Measurements from ENCODE around the gene ANTKMT.

The ANTKMT gene

DNA sequence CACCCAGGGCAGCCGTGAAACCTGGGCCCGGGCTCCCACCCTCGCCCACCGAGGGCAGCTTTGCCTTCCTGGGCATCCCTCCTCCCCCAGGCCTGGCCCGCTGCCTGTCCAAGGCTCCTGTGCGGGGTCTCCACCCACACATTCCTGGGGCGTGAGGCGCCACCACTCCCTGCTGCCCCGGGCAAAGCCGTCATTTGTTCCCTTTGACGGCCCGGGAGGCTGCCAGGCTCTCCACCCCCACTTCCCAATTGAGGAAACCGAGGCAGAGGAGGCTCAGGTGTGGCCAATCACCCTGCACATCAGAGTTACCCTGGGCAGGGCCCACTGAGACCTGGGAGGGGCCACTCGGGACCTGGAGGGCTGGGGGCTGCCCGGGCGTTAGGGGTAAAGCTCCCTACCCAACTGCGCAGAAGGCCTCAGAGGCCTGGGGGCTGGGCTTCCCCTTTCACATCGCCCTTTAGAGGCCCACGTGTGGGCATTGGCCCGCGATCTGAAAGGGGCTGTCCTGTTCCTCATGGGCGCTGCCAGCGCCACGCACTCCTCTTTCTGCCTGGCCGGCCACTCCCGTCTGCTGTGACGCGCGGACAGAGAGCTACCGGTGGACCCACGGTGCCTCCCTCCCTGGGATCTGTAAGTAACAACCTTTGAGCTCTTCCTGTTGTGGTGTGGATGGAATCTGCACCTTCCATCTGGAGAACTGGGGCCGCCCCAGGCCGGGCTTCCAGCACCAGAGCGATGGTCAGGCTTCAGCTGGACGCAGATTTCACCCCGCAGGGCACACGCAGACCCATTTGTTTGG lies 39.8 kb downstream of the ANTKMT start, which contains the start of gene MSLN:
Gene MSLN, plus strand, starts transcription at position 190 of the 799 bp plus-strand sequence. CDS start 1,947 bp downstream, outside the sequence.
- H3K4me2 ChIP-seq (ENCODE audit: low read depth, low read length, poor library complexity, severe bottlenecking): no peak within 1 kb of the TSS
- TF ChIP-seq EZH2phosphoT487 (conservative IDR thresholded peaks at IDR 0.05; ENCODE audit: low read length): no peak
- TF ChIP-seq, protein P1, sequence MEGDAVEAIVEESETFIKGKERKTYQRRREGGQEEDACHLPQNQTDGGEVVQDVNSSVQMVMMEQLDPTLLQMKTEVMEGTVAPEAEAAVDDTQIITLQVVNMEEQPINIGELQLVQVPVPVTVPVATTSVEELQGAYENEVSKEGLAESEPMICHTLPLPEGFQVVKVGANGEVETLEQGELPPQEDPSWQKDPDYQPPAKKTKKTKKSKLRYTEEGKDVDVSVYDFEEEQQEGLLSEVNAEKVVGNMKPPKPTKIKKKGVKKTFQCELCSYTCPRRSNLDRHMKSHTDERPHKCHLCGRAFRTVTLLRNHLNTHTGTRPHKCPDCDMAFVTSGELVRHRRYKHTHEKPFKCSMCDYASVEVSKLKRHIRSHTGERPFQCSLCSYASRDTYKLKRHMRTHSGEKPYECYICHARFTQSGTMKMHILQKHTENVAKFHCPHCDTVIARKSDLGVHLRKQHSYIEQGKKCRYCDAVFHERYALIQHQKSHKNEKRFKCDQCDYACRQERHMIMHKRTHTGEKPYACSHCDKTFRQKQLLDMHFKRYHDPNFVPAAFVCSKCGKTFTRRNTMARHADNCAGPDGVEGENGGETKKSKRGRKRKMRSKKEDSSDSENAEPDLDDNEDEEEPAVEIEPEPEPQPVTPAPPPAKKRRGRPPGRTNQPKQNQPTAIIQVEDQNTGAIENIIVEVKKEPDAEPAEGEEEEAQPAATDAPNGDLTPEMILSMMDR (IDR thresholded peaks at IDR 0.05; ENCODE audit: insufficient read depth, low read length, poor library complexity, severe bottlenecking): no peak
- no peaks in the 10 kb centered on the region for H3K36me3 ChIP-seq (ENCODE audit: low read length)
- H3K27ac ChIP-seq (ENCODE audit: low read depth, low read length): no peak within 1 kb of the TSS
- no peaks in the 10 kb centered on the region for H3K27me3 ChIP-seq (ENCODE audit: low read length)
- H3K9me2 ChIP-seq (replicated peaks; ENCODE audit: insufficient read depth, low read length): no peaks in the 10 kb centered on the region
- no peaks in the 10 kb centered on the region for H4K20me1 ChIP-seq (ENCODE audit: low read depth, low read length)
- H2AFZ ChIP-seq (ENCODE audit: low read depth, low read length, severe bottlenecking): no peak within 1 kb of the TSS
- H3K79me2 ChIP-seq (ENCODE audit: insufficient read depth, low read length): no peaks in the 10 kb centered on the region
- H3K4me3 ChIP-seq (ENCODE audit: insufficient read depth, low read length, poor library complexity, severe bottlenecking): no peak within 1 kb of the TSS
- H3F3A ChIP-seq (ENCODE audit: insufficient read depth): no peaks in the 10 kb centered on the region
- no peak within 1 kb of the TSS for H3K9ac ChIP-seq (ENCODE audit: low read length)
- H3K9me3 ChIP-seq (ENCODE audit: insufficient read depth, low read length): no peaks in the 10 kb centered on the region

DNA sequence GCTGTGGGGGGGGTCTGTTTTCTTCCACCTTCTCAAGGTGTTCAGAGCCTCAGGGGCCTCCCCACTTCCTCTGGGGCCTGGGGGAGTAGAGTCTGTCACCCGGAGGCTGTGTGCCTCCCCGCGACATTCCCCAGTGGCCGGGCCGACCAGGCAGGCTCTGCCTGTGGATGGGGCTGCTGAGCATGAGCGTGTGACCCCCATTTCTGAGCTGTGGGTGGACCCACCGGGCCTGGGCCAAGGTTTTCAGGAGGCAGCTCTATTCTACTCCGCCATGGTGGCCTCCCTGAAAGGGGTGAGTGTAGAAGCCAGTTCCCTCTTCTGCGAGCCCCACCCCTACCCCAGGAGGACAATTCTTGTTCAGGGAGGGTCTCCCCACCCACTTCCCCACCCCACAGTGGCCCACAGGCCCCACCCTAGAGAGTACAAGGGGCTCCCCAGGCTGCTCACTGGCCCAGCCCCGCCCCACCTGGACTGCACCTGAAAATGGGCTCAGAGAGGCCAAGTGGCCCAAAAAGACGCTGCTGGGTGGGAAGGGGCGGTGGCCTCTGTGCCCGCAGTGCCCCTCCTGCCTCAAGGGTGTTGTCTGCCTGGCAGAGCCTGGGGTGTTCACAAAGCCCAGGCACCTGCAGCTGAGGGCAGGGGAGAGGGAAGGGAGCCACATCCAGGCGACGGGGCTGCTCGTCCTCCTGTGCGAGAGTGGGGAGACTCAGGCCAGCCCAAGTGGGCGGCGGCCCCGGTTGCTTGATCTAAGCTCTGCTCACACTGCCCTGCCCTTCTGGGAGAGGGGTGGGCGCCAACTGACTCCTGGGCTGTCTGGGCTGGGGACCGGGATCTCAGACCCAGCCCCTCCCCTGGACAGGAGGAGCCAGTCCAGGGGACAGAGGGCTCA lies 40.9 kb downstream of the ANTKMT start:
- H3K79me2 ChIP-seq (ENCODE audit: insufficient read depth, low read length): no peaks in the 10 kb centered on the region
- H3K9ac ChIP-seq (ENCODE audit: low read length): no peak overlapping the region
- no peak overlapping the region for H2AFZ ChIP-seq (ENCODE audit: low read depth, low read length, severe bottlenecking)
- H3K4me2 ChIP-seq (ENCODE audit: low read depth, low read length, poor library complexity, severe bottlenecking): no peak overlapping the region
- H3K27ac ChIP-seq (ENCODE audit: low read depth, low read length): no peak overlapping the region
- no peaks in the 10 kb centered on the region for H3K36me3 ChIP-seq (ENCODE audit: low read length)
- H3F3A ChIP-seq (ENCODE audit: insufficient read depth): no peaks in the 10 kb centered on the region
- no peak overlapping the region for H3K4me3 ChIP-seq (ENCODE audit: insufficient read depth, low read length, poor library complexity, severe bottlenecking)
- H3K9me2 ChIP-seq (replicated peaks; ENCODE audit: insufficient read depth, low read length): no peaks in the 10 kb centered on the region
- TF ChIP-seq EZH2phosphoT487 (conservative IDR thresholded peaks at IDR 0.05; ENCODE audit: low read length): no peak
- TF ChIP-seq, protein P1 (IDR thresholded peaks at IDR 0.05; ENCODE audit: insufficient read depth, low read length, poor library complexity, severe bottlenecking): no peak
- H4K20me1 ChIP-seq (ENCODE audit: low read depth, low read length): no peaks in the 10 kb centered on the region
- no peaks in the 10 kb centered on the region for H3K9me3 ChIP-seq (ENCODE audit: insufficient read depth, low read length)
- no peaks in the 10 kb centered on the region for H3K27me3 ChIP-seq (ENCODE audit: low read length)

DNA sequence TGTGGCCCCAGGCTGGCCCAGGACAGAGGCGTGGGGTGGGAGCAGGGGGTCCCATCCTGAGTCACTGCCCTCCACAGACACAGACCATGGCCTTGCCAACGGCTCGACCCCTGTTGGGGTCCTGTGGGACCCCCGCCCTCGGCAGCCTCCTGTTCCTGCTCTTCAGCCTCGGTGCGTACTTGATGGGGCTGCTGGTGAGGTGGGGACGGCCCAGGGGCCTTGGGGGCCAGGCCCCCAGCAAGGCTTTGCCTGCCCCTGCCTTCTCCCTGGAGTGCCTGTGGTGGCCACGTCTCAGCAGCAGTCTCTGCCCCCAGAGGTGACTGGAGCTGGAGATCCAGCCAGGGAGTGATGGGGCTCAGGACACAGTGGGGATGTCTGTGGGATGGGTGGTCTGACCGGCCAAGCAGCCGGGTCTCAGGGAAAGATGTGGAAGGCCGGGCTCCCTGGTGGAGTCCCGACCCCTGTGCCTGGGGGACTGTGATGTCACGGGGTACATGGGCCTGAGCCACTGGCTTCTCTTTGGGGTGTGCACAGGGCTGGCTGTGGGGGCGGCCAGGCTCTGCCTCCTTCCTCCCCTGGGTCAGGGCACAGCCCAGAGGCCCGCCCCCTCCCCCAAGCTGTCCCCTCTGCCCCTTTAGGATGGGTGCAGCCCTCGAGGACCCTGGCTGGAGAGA lies 41.8 kb downstream of the ANTKMT start:
- no peaks in the 10 kb centered on the region for H4K20me1 ChIP-seq (ENCODE audit: low read depth, low read length)
- H3K27me3 ChIP-seq (ENCODE audit: low read length): no peaks in the 10 kb centered on the region
- no peak overlapping the region for H3K4me3 ChIP-seq (ENCODE audit: insufficient read depth, low read length, poor library complexity, severe bottlenecking)
- no peak overlapping the region for H2AFZ ChIP-seq (ENCODE audit: low read depth, low read length, severe bottlenecking)
- no peak overlapping the region for H3K9ac ChIP-seq (ENCODE audit: low read length)
- no peak overlapping the region for H3K4me2 ChIP-seq (ENCODE audit: low read depth, low read length, poor library complexity, severe bottlenecking)
- TF ChIP-seq, protein P1 (IDR thresholded peaks at IDR 0.05; ENCODE audit: insufficient read depth, low read length, poor library complexity, severe bottlenecking): no peak
- TF ChIP-seq EZH2phosphoT487 (conservative IDR thresholded peaks at IDR 0.05; ENCODE audit: low read length): no peak
- no peaks in the 10 kb centered on the region for H3K36me3 ChIP-seq (ENCODE audit: low read length)
- no peak overlapping the region for H3K27ac ChIP-seq (ENCODE audit: low read depth, low read length)
- H3F3A ChIP-seq (ENCODE audit: insufficient read depth): no peaks in the 10 kb centered on the region
- H3K9me3 ChIP-seq (ENCODE audit: insufficient read depth, low read length): no peaks in the 10 kb centered on the region
- no peaks in the 10 kb centered on the region for H3K9me2 ChIP-seq (replicated peaks; ENCODE audit: insufficient read depth, low read length)
- no peaks in the 10 kb centered on the region for H3K79me2 ChIP-seq (ENCODE audit: insufficient read depth, low read length)

Data from SU-DHL-6 (cell line).